SJCRH30 (cell line): ENCODE measurements around the gene CLTB. TPM values are rescaled to one million over a fixed set of nuclear protein-coding genes. Genes with fewer than 3 reads are reported as not detected.
"Not testable (repeated sequence)": the region's sequence is repeated elsewhere in the genome, so short reads cannot be mapped to it uniquely, and the experiment has no call there.

Experiments used
- DNase-seq, 2 experiments: peaks; one replicate each; pipeline ENCODE4 v3.0.0-alpha.2; 2015 to 2020
- H3K27ac ChIP-seq: fragments of 250-450 bp; sonication (Bioruptor Pico); 2 replicates; pipeline ENCODE4 v1.5.1; 2020; ENCODE audit warnings: mild to moderate bottlenecking, moderate library complexity
- H3K27me3 ChIP-seq: fragments of 250-450 bp; sonication (Bioruptor Pico); 2 replicates; pipeline ENCODE4 v1.5.1; 2020; ENCODE audit warnings: mild to moderate bottlenecking, moderate library complexity
- H3K36me3 ChIP-seq: fragments of 250-450 bp; sonication (Bioruptor Pico); 2 replicates; pipeline ENCODE4 v1.5.1; 2020; ENCODE audit warnings: mild to moderate bottlenecking, moderate library complexity
- H3K4me1 ChIP-seq: fragments of 250-450 bp; sonication (Bioruptor Pico); 2 replicates; pipeline ENCODE4 v1.5.1; 2020; ENCODE audit warnings: mild to moderate bottlenecking, moderate library complexity
- H3K4me3 ChIP-seq: fragments of 250-450 bp; sonication (Bioruptor Pico); 2 replicates; pipeline ENCODE4 v1.5.1; 2020; ENCODE audit warnings: mild to moderate bottlenecking, moderate library complexity
- H3K9me3 ChIP-seq: fragments of 250-450 bp; sonication (Bioruptor Pico); replicated peaks from 2 replicates; pipeline ENCODE4 v1.5.1; 2020; ENCODE audit warnings: mild to moderate bottlenecking, moderate library complexity
- total RNA-seq: library from RNA; depleted of rRNA; stranded (reverse); fragments of >200 nt; shearing (Covaris generic); gene quantifications from 2 replicates; pipeline ENCODE4 v1.2.3, GENCODE V29; 2014

Gene CLTB
- total RNA-seq, 1 experiment from 2014 or later = 29.6 TPM

- H3K4me3 ChIP-seq = peak overlapping the region; percentile 65
- no peak for DNase-seq
- H3K9me3 ChIP-seq = peaks cover 3% of the 10 kb centered on the region; the same call in 1 of the 2 replicates
- no peaks in the 10 kb centered on the region for H3K4me1 ChIP-seq
- H3K27me3 ChIP-seq = no peaks in the 10 kb centered on the region
- no peak overlapping the region for H3K27ac ChIP-seq
- no peaks in the 10 kb centered on the region for H3K36me3 ChIP-seq
These were observed 626 bp upstream of the CLTB start for GRCh38 chr5:176416965-176417364.

- Histone ChIP-seq H3K27ac (no peak overlapping the region), H3K36me3 (no peaks in the 10 kb centered on the region), H3K4me1 (no peaks in the 10 kb centered on the region), H3K9me3 (no peaks in the 10 kb centered on the region), H3K27me3 (no peaks in the 10 kb centered on the region), H3K4me3 (peak overlapping the region; percentile 65)
- DNase-seq = no peak
These were observed 943 bp downstream of the CLTB start for GRCh38 chr5:176415240-176415951.

GRCh38 chr5:176414704-176415103 is 1.6 kb downstream of the CLTB start:
- H3K4me3 ChIP-seq = no peak overlapping the region
- H3K27ac ChIP-seq = no peak overlapping the region
- H3K27me3 ChIP-seq = no peaks in the 10 kb centered on the region

GRCh38 chr5:176413709-176414191 is 2.6 kb downstream of the CLTB start:
- no peak overlapping the region for H3K4me3 ChIP-seq
- DNase-seq = no peak
- no peaks in the 10 kb centered on the region for H3K36me3 ChIP-seq
- H3K4me1 ChIP-seq = no peaks in the 10 kb centered on the region
- no peaks in the 10 kb centered on the region for H3K9me3 ChIP-seq
- H3K27me3 ChIP-seq = no peaks in the 10 kb centered on the region
- no peak overlapping the region for H3K27ac ChIP-seq

More at GRCh38 chr5:176414704-176415103, 1.6 kb downstream of the CLTB start:
- no peaks in the 10 kb centered on the region for H3K9me3 ChIP-seq
- no peaks in the 10 kb centered on the region for H3K36me3 ChIP-seq
- H3K4me1 ChIP-seq = no peaks in the 10 kb centered on the region
- DNase-seq = no peak

GRCh38 chr5:176413255-176413565 is 3.1 kb downstream of the CLTB start:
- no peak overlapping the region for H3K4me3 ChIP-seq
- no peak for DNase-seq
- H3K27me3 ChIP-seq = no peaks in the 10 kb centered on the region
- H3K4me1 ChIP-seq = no peaks in the 10 kb centered on the region
- no peaks in the 10 kb centered on the region for H3K9me3 ChIP-seq
- H3K27ac ChIP-seq = no peak overlapping the region
- no peaks in the 10 kb centered on the region for H3K36me3 ChIP-seq

GRCh38 chr5:176412517-176413254 is 3.7 kb downstream of the CLTB start:
- no peak for DNase-seq
- no peak overlapping the region for H3K4me3 ChIP-seq
- no peaks in the 10 kb centered on the region for H3K27me3 ChIP-seq
- no peaks in the 10 kb centered on the region for H3K4me1 ChIP-seq
- H3K9me3 ChIP-seq = no peaks in the 10 kb centered on the region
- H3K27ac ChIP-seq = no peak overlapping the region
- no peaks in the 10 kb centered on the region for H3K36me3 ChIP-seq

- Histone ChIP-seq H3K36me3 (no peaks in the 10 kb centered on the region), H3K4me3 (no peak overlapping the region), H3K4me1 (no peaks in the 10 kb centered on the region), H3K27me3 (no peaks in the 10 kb centered on the region), H3K27ac (no peak overlapping the region), H3K9me3 (no peaks in the 10 kb centered on the region)
- DNase-seq = no peak
These were observed 5.7 kb downstream of the CLTB start for GRCh38 chr5:176410486-176411180.

GRCh38 chr5:176409765-176410164 is 6.6 kb downstream of the CLTB start:
- no peaks in the 10 kb centered on the region for H3K36me3 ChIP-seq
- no peak overlapping the region for H3K4me3 ChIP-seq
- DNase-seq = no peak
- no peaks in the 10 kb centered on the region for H3K4me1 ChIP-seq
- no peaks in the 10 kb centered on the region for H3K27me3 ChIP-seq
- no peak overlapping the region for H3K27ac ChIP-seq
- H3K9me3 ChIP-seq = no peaks in the 10 kb centered on the region

GRCh38 chr5:176408590-176408989 is 7.7 kb downstream of the CLTB start:
- Histone ChIP-seq H3K36me3 (no peaks in the 10 kb centered on the region), H3K27me3 (no peaks in the 10 kb centered on the region), H3K4me1 (no peaks in the 10 kb centered on the region), H3K27ac (no peak overlapping the region), H3K4me3 (no peak overlapping the region), H3K9me3 (no peaks in the 10 kb centered on the region)
- no peak for DNase-seq

- not testable (repeated sequence) for H3K27ac ChIP-seq, H3K4me3 ChIP-seq, H3K9me3 ChIP-seq, H3K4me1 ChIP-seq, DNase-seq, H3K27me3 ChIP-seq, H3K36me3 ChIP-seq
These were observed 8.1 kb downstream of the CLTB start for GRCh38 chr5:176408252-176408573.

- H3K4me3 ChIP-seq = no peak overlapping the region
- H3K36me3 ChIP-seq = no peaks in the 10 kb centered on the region
- no peak overlapping the region for H3K27ac ChIP-seq
- H3K9me3 ChIP-seq = no peaks in the 10 kb centered on the region
- DNase-seq = no peak
- H3K27me3 ChIP-seq = no peaks in the 10 kb centered on the region
- no peaks in the 10 kb centered on the region for H3K4me1 ChIP-seq
These were observed 8.7 kb downstream of the CLTB start for GRCh38 chr5:176407456-176408251.

GRCh38 chr5:176406436-176407052 is 9.8 kb downstream of the CLTB start:
- H3K4me1 ChIP-seq = no peaks in the 10 kb centered on the region
- H3K9me3 ChIP-seq = no peaks in the 10 kb centered on the region
- no peaks in the 10 kb centered on the region for H3K27me3 ChIP-seq
- H3K27ac ChIP-seq = no peak overlapping the region
- no peak for DNase-seq
- H3K36me3 ChIP-seq = no peaks in the 10 kb centered on the region
- H3K4me3 ChIP-seq = no peak overlapping the region

GRCh38 chr5:176405656-176406435 is 10.5 kb downstream of the CLTB start:
- DNase-seq = no peak
- Histone ChIP-seq H3K36me3 (no peaks in the 10 kb centered on the region), H3K27ac (no peak overlapping the region), H3K4me3 (no peak overlapping the region), H3K4me1 (no peaks in the 10 kb centered on the region), H3K9me3 (no peaks in the 10 kb centered on the region), H3K27me3 (no peaks in the 10 kb centered on the region)
